Heart right ventricle (tissue), 16 donors: ENCODE results near the gene UNC79. TPM values are rescaled to one million over a fixed set of nuclear protein-coding genes. Genes with fewer than 3 reads are reported as not detected.

Experiments used
- ATAC-seq, 8 donors: fragments of 200-7000 bp; cut with Tn5 transposase; one replicate each; pipeline ENCODE4 v1.9.1; 2020; ENCODE audit warnings: mild to moderate bottlenecking in 8 of 8, moderate library complexity in 8 of 8, moderate number of reproducible peaks in 1 of 8
- DNase-seq, 2 donors: peaks; one replicate each; pipeline ENCODE4 v3.0.0-alpha.2; 2020
- H3K27ac ChIP-seq, 10 donors: fragments of 200-600 bp; sonication (generic) in 2 of 10; one replicate each; pipeline versions ENCODE4 v1.5.0 to v1.8.0; 2020 to 2022; ENCODE audit warnings: mild to moderate bottlenecking in 3 of 10
- H3K27me3 ChIP-seq, 7 donors: fragments of 200-600 bp; one replicate each; pipeline ENCODE4 v1.8.0; 2021 to 2022; ENCODE audit warnings: mild to moderate bottlenecking in 2 of 7
- H3K36me3 ChIP-seq, 9 donors: fragments of 200-600 bp; sonication (generic) in 1 of 9; one replicate each; pipeline versions ENCODE4 v1.5.0 to v1.8.0; 2020 to 2022; ENCODE audit warnings: mild to moderate bottlenecking in 2 of 9
- H3K4me1 ChIP-seq, 9 donors: fragments of 200-600 bp; sonication (generic) in 1 of 9; one replicate each; pipeline versions ENCODE4 v1.5.0 to v1.8.0; 2020 to 2022; ENCODE audit warnings: mild to moderate bottlenecking in 4 of 9
- H3K4me3 ChIP-seq, 10 donors: fragments of 200-600 bp; sonication (generic) in 2 of 10; one replicate each; pipeline versions ENCODE4 v1.5.0 to v1.8.0; 2020 to 2022; ENCODE audit warnings: mild to moderate bottlenecking in 7 of 10, moderate library complexity in 2 of 10
- H3K9me3 ChIP-seq, 11 donors: fragments of 200-600 bp in 10 of 11; sonication (generic) in 2 of 11; one replicate each; pipeline versions ENCODE4 v1.5.0 to v1.8.0; 2013 to 2022; ENCODE audit warnings: mild to moderate bottlenecking in 2 of 11, control low read depth in 1 of 11, moderate library complexity in 1 of 11
- CTCF ChIP-seq, 9 donors: fragments of 200-600 bp; sonication (generic) in 2 of 9; IDR thresholded peaks; one replicate each; pipeline versions ENCODE4 v1.5.0 to v1.8.0; 2021 to 2022; ENCODE audit warnings: antibody characterized with exemption in 9 of 9, mild to moderate bottlenecking in 5 of 9, moderate library complexity in 1 of 9
- WGBS, 2 donors: extraction: QIAGEN DNeasy Blood & Tissue Kit; methylation state at CpG; one replicate each; pipeline ENCODE4 v1.1.7; 2013; ENCODE audit warnings: inconsistent platforms in 1 of 2; 5-methylcytosine and 5-hydroxymethylcytosine counted together
- intact Hi-C, 10 donors: fragments of 100-400 bp; cut with DNase I; formaldehyde crosslinking; loops; one replicate each; pipeline versions ENCODE4 v1.11.1 to v1.14.2; 2022
- polyA plus RNA-seq, 2 donors: library from polyadenylated mRNA; stranded (reverse); fragments of 200-250 nt; gene quantifications; one replicate each; pipeline ENCODE4 v1.2.3, GENCODE V29; 2013
- total RNA-seq, 10 donors: library from RNA; stranded (reverse); fragmentation: NEBNext Ultra II Directional in 3 of 10; extraction: Animal tissue kit (Norgen Biotek cat#: 25700) in 3 of 10; gene quantifications; one replicate each; pipeline versions ENCODE4 v1.2.1 to v1.2.4, GENCODE V29; 2021 to 2023
- donor health status: Arrhythmogenic right ventricular cardiomyopathy.
- donor health status: ischemic (EF 13 %, LVEDD 7.1; RV severe dilation, severe dysfunction).
- donor health status: healthy with polysubstance abuse.
- donor health status: DM: no; HTN: yes; CAD: no.
- donor health status: DM: no; HTN: no; CAD: no.
- donor health status: ischemic (EF 25% LVEDD 6.9; RV normal size, moderate dysfunction).
- donor health status: ischemic (EF 25% LVEDD 5.7; RV mildly dilated, moderate dysfunction).
- donor health status: healthy.
- donor health status: DM: yes; HTN: yes; CAD: no.
- donor health status: Ischemic cardiomyopathy.
- donor health status: ischemic (EF 35%, LVEDD 5.7; RV mildly dilated, moderate dysfunction).
- donor health status: nonischemic (EF 11% LVEDD 7.7; RV severe dilation, severe dysfunction).
- donor health status: DM: yes; HTN: yes; CAD: no.
- donor health status: PGD.
- donor health status: ischemic (EF 29% LVEDD 5.4; RV normal size, mild dysfunction).
- donor health status: nonischemic (EF 23%, LVEDD 6.1; RV moderate dilation, normal function).

UNC79 gene
- total and polyA plus RNA-seq, 12 donors: 0.01 to 0.89 (median 0.40) TPM

GRCh38 chr14:93496856-93497741, 66.4 kb downstream of the UNC79 start:
- H3K9me3 ChIP-seq: no peaks in the 10 kb centered on the region
- H3K4me3 ChIP-seq: no peak overlapping the region
- intact Hi-C loops: no loop called here
- H3K27me3 ChIP-seq: no peaks in the 10 kb centered on the region
- no peaks in the 10 kb centered on the region for H3K36me3 ChIP-seq
- no peak for DNase-seq
- H3K4me1 ChIP-seq: no peaks in the 10 kb centered on the region
- no peak for TF ChIP-seq CTCF (IDR thresholded peaks at IDR 0.05)
- 80 to 84% methylated on average over 3 of the region's 3 CpGs for WGBS, 2 donors
- no peak for ATAC-seq
- H3K27ac ChIP-seq: no peak overlapping the region

GRCh38 chr14:93510056-93510455, 79.3 kb downstream of the UNC79 start:
- no peak for TF ChIP-seq CTCF (IDR thresholded peaks at IDR 0.05)
- no peak for DNase-seq
- no peak for ATAC-seq
- peaks cover 0 to 3% (median 0%) of the 10 kb centered on the region in 11 donors for H3K9me3 ChIP-seq
- no peak overlapping the region for H3K4me3 ChIP-seq
- intact Hi-C loops: no loop called here
- H3K27ac ChIP-seq: no peak overlapping the region
- H3K36me3 ChIP-seq: no peaks in the 10 kb centered on the region
- H3K4me1 ChIP-seq: no peaks in the 10 kb centered on the region
- H3K27me3 ChIP-seq: no peaks in the 10 kb centered on the region
- WGBS, 2 donors: 66 to 76% methylated on average over 1 of the region's 1 CpG

- Histone ChIP-seq H3K4me3 (no peak overlapping the region), H3K27me3 (no peaks in the 10 kb centered on the region), H3K36me3 (no peaks in the 10 kb centered on the region), H3K27ac (no peak overlapping the region), H3K9me3 (no peaks in the 10 kb centered on the region), H3K4me1 (no peaks in the 10 kb centered on the region)
- DNase-seq (no peak), ATAC-seq (no peak)
- TF ChIP-seq CTCF (IDR thresholded peaks at IDR 0.05): no peak
- intact Hi-C loops: no loop called here
- WGBS, 2 donors: 88 to 89% methylated on average over 5 of the region's 5 CpGs
Measured at GRCh38 chr14:93511001-93511400, 80.3 kb downstream of the UNC79 start.

- ATAC-seq: no peak
- H3K4me3 ChIP-seq: no peak overlapping the region
- no peak for DNase-seq
- no peaks in the 10 kb centered on the region for H3K36me3 ChIP-seq
- H3K4me1 ChIP-seq: no peaks in the 10 kb centered on the region
- intact Hi-C loops: no loop called here
- WGBS, 2 donors: 94 to 97% methylated on average over 3 of the region's 3 CpGs
- TF ChIP-seq CTCF (IDR thresholded peaks at IDR 0.05): no peak
- H3K9me3 ChIP-seq: peaks cover 0 to 51% (median 20%) of the 10 kb centered on the region in 11 donors
- H3K27ac ChIP-seq: no peak overlapping the region
- no peaks in the 10 kb centered on the region for H3K27me3 ChIP-seq
Measured at GRCh38 chr14:93520053-93520607, 89.4 kb downstream of the UNC79 start.
